ENCODE measurements around the gene XAGE2. TPM values are rescaled to one million over a fixed set of nuclear protein-coding genes. Genes with fewer than 3 reads are reported as not detected.

Gene XAGE2
- total RNA-seq, 4 donors from 2014 or later, result not detected

DNA sequence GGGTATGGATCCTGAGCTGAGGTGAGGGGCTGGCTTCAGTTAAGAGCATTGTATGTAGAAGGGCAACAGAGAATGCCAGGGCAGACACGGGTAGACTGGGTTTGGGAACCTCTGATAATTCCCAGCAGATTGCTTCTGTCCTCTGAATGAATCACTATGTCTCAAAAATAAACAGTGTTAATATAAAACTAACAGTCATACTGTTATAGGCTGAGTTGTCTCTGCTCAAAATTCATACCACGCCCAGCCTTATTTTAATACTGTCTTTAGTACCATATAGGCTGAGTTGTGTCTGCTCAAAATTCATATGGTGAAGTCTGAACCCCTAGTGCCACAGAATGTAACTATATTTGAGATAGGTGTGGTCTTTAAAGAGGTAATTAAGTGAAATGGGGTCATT, 10.0 kb downstream of the XAGE2 start:
- in situ Hi-C loops (cut with MboI; ENCODE audit: low sequenced_read_pairs in 4 of 4) (no loop called here), intact Hi-C loops (cut with DNase I; ENCODE audit: low total_unique reads) (no loop called here)
- no peaks in the 10 kb centered on the region for H3K9me3 ChIP-seq
- TF ChIP-seq POLR2A (IDR thresholded peaks at IDR 0.05) (no peak), CTCF (IDR thresholded peaks at IDR 0.05 in 4 of 5, conservative IDR thresholded peaks at IDR 0.05 in 1 of 5) (no peak)
- H3K27ac ChIP-seq, result no peak overlapping the region
- no peaks in the 10 kb centered on the region for H3K36me3 ChIP-seq
- no peaks in the 10 kb centered on the region for H3K4me1 ChIP-seq
- DNase-seq, result no peak
- H3K4me3 ChIP-seq, result no peak overlapping the region
- no peak for ATAC-seq
- peaks cover 0 to 12% (median 0%) of the 10 kb centered on the region in 3 donors for H3K27me3 ChIP-seq

DNA sequence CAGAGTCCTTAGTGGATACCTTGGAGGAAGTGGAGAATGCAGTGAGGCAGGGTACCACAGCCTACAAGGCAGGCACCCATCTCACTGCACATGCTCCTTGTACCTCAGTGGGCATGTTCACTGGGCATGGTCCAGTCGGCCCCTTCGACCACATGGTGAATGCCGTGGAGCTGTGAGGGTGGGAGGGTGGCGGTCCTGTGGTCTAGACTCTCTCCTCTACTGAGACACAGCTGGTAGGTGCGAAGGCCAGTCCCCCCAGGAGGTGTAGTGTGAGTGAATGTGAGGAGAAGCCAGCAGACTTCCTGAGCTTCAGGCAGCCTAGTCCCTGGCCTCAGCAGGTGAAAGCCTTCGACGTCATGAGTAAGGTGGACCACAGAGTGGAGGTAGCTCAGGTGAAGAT, 12.2 kb downstream of the XAGE2 start:
- H3K27me3 ChIP-seq, result peaks cover 0 to 12% (median 0%) of the 10 kb centered on the region in 3 donors
- intact Hi-C loops (cut with DNase I; ENCODE audit: low total_unique reads), result no loop called here
- in situ Hi-C loops (cut with MboI; ENCODE audit: low sequenced_read_pairs in 4 of 4), result no loop called here
- no peaks in the 10 kb centered on the region for H3K36me3 ChIP-seq
- no peak overlapping the region for H3K4me3 ChIP-seq
- TF ChIP-seq CTCF (IDR thresholded peaks at IDR 0.05 in 4 of 5, conservative IDR thresholded peaks at IDR 0.05 in 1 of 5) (no peak), POLR2A (IDR thresholded peaks at IDR 0.05) (no peak)
- no peak overlapping the region for H3K27ac ChIP-seq
- H3K4me1 ChIP-seq, result no peaks in the 10 kb centered on the region
- H3K9me3 ChIP-seq, result no peaks in the 10 kb centered on the region
- ATAC-seq (no peak), DNase-seq (no peak)

GRCh38 chrX:52410439-52411394, 41.9 kb downstream of the XAGE2 start:
- intact Hi-C loops (cut with DNase I; ENCODE audit: low total_unique reads), result no loop called here
- Histone ChIP-seq H3K27me3 (peaks cover 0 to 3% (median 0%) of the 10 kb centered on the region in 3 donors), H3K4me1 (no peaks in the 10 kb centered on the region), H3K27ac (no peak overlapping the region), H3K36me3 (no peaks in the 10 kb centered on the region), H3K9me3 (no peaks in the 10 kb centered on the region), H3K4me3 (no peak overlapping the region)
- TF ChIP-seq POLR2A (IDR thresholded peaks at IDR 0.05) (no peak), CTCF (IDR thresholded peaks at IDR 0.05 in 4 of 5, conservative IDR thresholded peaks at IDR 0.05 in 1 of 5) (no peak)
- DNase-seq (no peak), ATAC-seq (no peak)
- in situ Hi-C loops (cut with MboI; ENCODE audit: low sequenced_read_pairs in 4 of 4), result no loop called here

- no peak for DNase-seq
- H3K4me1 ChIP-seq, result no peaks in the 10 kb centered on the region
- peaks cover 0 to 5% (median 0%) of the 10 kb centered on the region in 3 donors for H3K27me3 ChIP-seq
- H3K4me3 ChIP-seq, result no peak overlapping the region
- no peak for ATAC-seq
- intact Hi-C loops (cut with DNase I; ENCODE audit: low total_unique reads), result no loop called here
- in situ Hi-C loops (cut with MboI; ENCODE audit: low sequenced_read_pairs in 4 of 4), result no loop called here
- H3K36me3 ChIP-seq, result no peaks in the 10 kb centered on the region
- no peak overlapping the region for H3K27ac ChIP-seq
- TF ChIP-seq CTCF (IDR thresholded peaks at IDR 0.05 in 4 of 5, conservative IDR thresholded peaks at IDR 0.05 in 1 of 5) (no peak), POLR2A (IDR thresholded peaks at IDR 0.05) (no peak)
- H3K9me3 ChIP-seq, result no peaks in the 10 kb centered on the region
These were observed 46.5 kb downstream of the XAGE2 start for GRCh38 chrX:52415304-52415703.
